HUES64 (cell line): ENCODE data around the gene EXOC6B.

Source experiments
- H3K27ac ChIP-seq: 2 replicates; pipeline ENCODE4 v1.7.0; 2013; ENCODE audit warnings: low read depth, low read length, inconsistent platforms
- H3K27me3 ChIP-seq: 2 replicates; pipeline ENCODE4 v1.6.1; 2013; ENCODE audit warnings: mild to moderate bottlenecking, low read length; ENCODE audit not compliant: insufficient read depth
- H3K36me3 ChIP-seq: 2 replicates; pipeline ENCODE4 v1.6.1; 2013; ENCODE audit warnings: mild to moderate bottlenecking, low read length; ENCODE audit not compliant: insufficient read depth
- H3K4me1 ChIP-seq: 2 replicates; pipeline ENCODE4 v1.6.1; 2013; ENCODE audit warnings: mild to moderate bottlenecking, low read length, moderate library complexity; ENCODE audit not compliant: insufficient read depth
- H3K4me3 ChIP-seq: 2 replicates; pipeline ENCODE4 v1.5.1; 2013; ENCODE audit warnings: mild to moderate bottlenecking, low read length, moderate library complexity
- H3K9ac ChIP-seq: 2 replicates; pipeline ENCODE4 v1.6.1; 2013; ENCODE audit warnings: mild to moderate bottlenecking, low read depth, low read length
- H3K9me3 ChIP-seq: 2 replicates; pipeline ENCODE4 v1.6.1; 2013; ENCODE audit warnings: low read depth, low read length; ENCODE audit not compliant: insufficient read depth
- WGBS: fragments of 150-250, 120-280 bp; methylation state at CpG from one replicate; pipeline ENCODE4 v1.1.7; 2013; ENCODE audit warnings: missing lambda C conversion rate; 5-methylcytosine and 5-hydroxymethylcytosine counted together

EXOC6B gene

DNA sequence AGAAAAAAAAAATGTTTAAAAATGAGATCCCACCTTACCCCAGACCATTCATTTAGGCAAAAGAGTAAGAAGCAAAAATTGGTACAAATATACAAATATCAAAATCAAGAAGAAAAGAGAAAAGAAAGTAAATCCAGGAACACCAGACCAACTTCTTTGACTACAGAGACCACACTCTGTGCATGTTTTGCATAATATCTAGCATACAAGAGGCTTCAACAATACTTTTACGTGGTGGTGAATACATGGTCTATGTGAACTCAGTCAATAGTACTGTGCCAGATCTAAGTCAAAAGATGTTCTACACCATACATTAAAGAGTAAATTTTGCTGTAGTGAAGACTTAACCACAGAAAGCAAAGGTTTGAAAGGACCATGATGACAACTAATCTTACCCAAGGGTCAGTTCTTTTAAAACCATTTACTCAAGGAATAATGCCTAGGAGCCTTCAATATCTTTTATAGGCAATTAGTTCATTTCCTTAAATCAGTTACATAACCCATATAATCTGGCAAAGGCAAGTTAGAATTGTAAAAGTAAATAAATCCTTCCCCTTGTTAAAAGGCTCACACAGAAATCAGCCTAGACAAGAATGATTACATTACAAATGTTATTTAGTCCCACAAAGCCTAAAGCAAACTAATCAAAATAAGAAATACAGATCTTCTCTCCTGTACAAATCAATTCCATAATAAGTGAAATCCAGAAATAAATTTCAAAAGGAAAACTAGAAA lies 115.2 kb downstream of the EXOC6B start:
- Histone ChIP-seq H3K4me3 (no peak overlapping the region), H3K27ac (no peak overlapping the region), H3K36me3 (no peaks in the 10 kb centered on the region), H3K27me3 (no peaks in the 10 kb centered on the region), H3K9me3 (no peaks in the 10 kb centered on the region), H3K9ac (no peak overlapping the region), H3K4me1 (no peaks in the 10 kb centered on the region)
- 100% methylated on average over 1 of the region's 1 CpG for WGBS

DNA sequence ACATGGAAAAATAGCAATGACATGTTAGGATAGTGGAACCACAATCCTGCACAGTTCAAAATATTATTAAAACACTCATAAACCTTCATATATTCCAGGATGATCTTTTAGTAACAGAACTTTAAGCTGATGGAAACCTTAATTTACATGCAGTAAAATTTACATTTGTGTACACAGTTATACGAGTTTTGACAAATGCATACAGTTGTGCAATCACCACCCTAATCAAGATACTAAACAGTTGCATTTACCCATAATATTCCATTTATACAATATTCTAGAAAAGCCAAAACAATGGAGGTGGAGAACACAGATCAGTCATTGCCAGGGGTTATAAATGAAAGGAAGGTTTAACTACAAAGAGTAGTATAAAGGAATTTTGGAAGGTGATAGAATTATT lies 117.6 kb downstream of the EXOC6B start:
- 100% methylated on average over 1 of the region's 1 CpG for WGBS
- Histone ChIP-seq H3K27me3 (no peaks in the 10 kb centered on the region), H3K9me3 (no peaks in the 10 kb centered on the region), H3K9ac (no peak overlapping the region), H3K4me1 (no peaks in the 10 kb centered on the region), H3K36me3 (no peaks in the 10 kb centered on the region), H3K4me3 (no peak overlapping the region), H3K27ac (no peak overlapping the region)

DNA sequence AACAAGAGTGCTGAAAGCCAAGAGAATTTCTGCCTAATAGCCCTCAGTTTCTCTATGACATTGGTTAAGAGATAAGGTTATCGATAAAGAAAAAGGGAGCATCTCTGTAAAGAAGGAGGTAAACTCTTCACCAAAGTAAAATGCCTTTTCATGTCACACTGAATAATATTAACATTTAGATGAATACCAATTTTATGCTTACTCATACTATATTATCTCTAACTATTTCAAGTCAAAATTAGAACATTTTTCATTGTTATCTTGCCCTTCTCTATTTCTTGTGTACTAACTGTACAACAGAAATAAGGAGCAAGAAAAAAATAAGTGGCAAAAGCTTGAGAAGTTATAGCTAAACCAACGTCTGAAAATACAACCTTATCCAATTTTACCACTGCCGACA lies 127.5 kb downstream of the EXOC6B start:
- 89% methylated on average over 3 of the region's 3 CpGs for WGBS
- H3K9ac ChIP-seq: no peak overlapping the region
- H3K4me3 ChIP-seq: no peak overlapping the region
- H3K27me3 ChIP-seq: no peaks in the 10 kb centered on the region
- H3K9me3 ChIP-seq: no peaks in the 10 kb centered on the region
- H3K36me3 ChIP-seq: no peaks in the 10 kb centered on the region
- H3K27ac ChIP-seq: no peak overlapping the region
- H3K4me1 ChIP-seq: peaks cover 10% of the 10 kb centered on the region

DNA sequence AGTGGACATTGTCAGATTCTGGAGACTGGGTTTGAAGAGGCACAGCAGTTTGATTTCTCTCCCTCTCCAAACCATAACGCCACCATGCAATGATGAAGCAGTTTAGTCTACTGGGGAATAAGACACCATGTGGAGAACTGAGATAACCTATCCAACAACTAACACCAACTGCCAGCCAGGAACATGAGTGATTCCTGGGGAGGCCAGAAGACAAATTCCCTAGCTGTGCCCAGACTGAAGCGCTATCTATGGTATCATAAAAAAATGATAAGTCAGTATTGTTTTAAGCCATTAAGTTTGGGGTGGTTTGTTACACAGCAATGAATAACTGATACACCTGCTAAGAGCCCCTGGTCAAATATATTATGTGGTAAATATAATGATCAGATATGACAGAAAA lies 129.3 kb downstream of the EXOC6B start:
- Histone ChIP-seq H3K4me3 (no peak overlapping the region), H3K27me3 (no peaks in the 10 kb centered on the region), H3K9me3 (no peaks in the 10 kb centered on the region), H3K9ac (no peak overlapping the region), H3K27ac (no peak overlapping the region), H3K36me3 (no peaks in the 10 kb centered on the region), H3K4me1 (peaks cover 10% of the 10 kb centered on the region)
- 98% methylated on average over 2 of the region's 2 CpGs for WGBS

DNA sequence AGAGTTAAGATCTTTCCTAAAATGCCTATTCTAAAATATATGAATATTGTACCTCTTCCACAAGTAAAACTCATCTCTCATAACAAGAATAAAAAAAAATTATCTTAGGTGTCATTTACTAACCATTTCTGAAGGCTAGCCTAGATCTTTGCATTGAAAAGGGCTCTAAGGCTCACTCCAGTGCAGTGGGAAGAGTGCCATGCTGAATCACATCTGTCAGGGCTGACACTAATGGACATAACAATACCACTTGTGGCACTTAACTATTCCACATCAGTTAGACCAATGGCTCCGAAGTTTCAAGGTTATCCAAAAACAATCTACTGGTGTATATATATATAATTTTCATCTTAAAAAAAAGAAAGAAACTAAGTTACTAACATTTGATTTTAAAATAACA lies 130.2 kb downstream of the EXOC6B start:
- Histone ChIP-seq H3K27me3 (no peaks in the 10 kb centered on the region), H3K9me3 (no peaks in the 10 kb centered on the region), H3K4me3 (no peak overlapping the region), H3K4me1 (peaks cover 10% of the 10 kb centered on the region), H3K27ac (no peak overlapping the region), H3K9ac (no peak overlapping the region), H3K36me3 (no peaks in the 10 kb centered on the region)
- no CpG with 5 or more reads among the region's 1 CpG for WGBS

DNA sequence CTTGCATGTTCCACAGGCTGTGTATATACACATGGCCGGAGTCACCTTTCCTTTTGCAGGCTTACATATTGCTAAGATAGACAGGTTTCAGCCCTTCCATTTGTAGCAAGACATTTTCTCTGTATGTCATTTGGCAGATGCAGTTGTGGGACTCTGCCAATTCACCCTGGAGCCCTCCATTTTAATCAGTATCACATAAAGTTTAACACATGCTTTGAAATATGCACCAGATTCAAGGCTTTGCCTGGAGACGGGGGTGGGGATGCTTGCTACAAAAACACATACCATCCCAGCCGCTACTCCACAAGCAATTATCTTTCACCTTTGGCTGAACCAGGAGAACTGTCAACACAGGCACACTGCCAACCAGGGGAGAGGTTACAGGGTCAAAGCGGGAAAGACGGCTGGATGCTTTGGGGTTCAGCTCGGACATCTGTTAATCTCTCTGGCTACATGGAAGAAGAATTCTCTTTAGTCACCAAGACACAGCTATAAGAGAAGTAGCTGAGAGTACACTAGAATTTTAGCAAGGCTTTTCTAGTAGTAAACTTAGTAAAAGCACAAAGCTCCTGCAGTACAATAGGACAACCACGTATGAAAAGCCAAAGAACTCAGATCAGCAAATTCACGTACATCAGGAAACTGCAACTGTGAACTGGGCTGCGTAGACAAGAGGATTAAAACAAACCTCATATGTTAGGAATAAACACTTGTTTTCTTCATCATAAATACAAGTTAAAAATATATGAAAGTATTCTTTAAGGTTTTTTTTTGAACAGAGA lies 130.9 kb downstream of the EXOC6B start:
- Histone ChIP-seq H3K9me3 (no peaks in the 10 kb centered on the region), H3K4me1 (peaks cover 10% of the 10 kb centered on the region), H3K27ac (no peak overlapping the region), H3K9ac (no peak overlapping the region), H3K36me3 (no peaks in the 10 kb centered on the region), H3K4me3 (no peak overlapping the region), H3K27me3 (no peaks in the 10 kb centered on the region)
- 75% methylated on average over 8 of the region's 9 CpGs for WGBS

DNA sequence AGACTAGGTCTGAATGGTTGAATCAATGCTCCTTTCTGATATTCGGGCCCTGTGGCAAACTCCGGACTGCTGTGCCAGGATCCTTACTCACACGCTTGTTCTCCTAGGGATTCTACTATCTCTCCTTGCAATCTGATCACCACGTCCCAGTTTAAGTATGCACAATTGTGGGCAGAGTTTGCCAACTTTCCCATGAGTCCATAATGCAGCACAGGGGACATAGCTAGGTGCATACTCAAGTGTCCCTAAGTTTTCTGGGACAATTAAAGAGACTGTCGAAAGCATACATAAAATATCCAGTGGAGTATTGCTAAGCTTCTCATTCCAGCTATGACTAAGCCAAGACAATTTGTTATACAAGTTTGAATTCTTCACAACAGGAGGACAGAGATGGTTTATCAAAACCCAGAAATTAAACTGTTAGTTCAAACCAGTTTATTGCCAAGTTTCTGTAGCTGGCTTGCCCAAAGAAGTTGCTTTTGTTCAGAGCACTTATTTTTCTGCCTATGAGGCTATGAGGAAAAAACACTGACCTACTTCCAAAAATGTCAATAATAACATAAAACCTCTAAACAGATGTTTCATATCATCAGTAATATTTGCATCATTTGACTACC lies 136.1 kb downstream of the EXOC6B start:
- H3K27ac ChIP-seq: no peak overlapping the region
- no peak overlapping the region for H3K9ac ChIP-seq
- H3K4me1 ChIP-seq: peaks cover 4% of the 10 kb centered on the region
- WGBS: 89% methylated on average over 5 of the region's 5 CpGs
- no peak overlapping the region for H3K4me3 ChIP-seq
- H3K9me3 ChIP-seq: no peaks in the 10 kb centered on the region
- no peaks in the 10 kb centered on the region for H3K27me3 ChIP-seq
- no peaks in the 10 kb centered on the region for H3K36me3 ChIP-seq

DNA sequence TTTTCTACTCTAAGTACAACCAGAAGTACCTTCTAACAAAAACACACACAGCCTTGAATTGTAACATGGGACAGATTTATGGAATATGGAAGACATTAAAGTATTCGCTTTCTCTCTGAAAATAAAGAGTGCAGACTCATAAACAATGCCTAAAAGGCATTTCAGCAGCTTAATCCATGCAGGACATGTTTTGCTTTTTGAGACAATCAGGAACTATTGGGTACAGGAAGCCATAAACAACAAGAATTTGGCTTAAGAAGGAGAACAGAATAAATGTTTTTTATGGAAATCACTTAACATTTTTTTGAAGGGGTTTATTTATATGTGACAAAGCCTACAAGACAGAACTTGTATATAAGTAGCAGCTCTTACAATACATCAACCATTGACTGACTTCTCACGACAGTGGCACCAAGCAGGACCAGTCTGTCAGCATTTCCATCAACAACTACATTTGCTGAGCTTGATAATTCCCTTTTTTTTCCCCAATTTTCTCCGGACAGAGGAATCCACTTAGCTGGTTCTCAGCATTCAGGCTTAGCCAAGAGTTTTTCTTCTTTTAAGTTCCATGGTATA lies 140.1 kb downstream of the EXOC6B start:
- H3K4me1 ChIP-seq: peaks cover 4% of the 10 kb centered on the region; the same call in 1 of the 2 replicates
- no peak overlapping the region for H3K27ac ChIP-seq
- H3K9me3 ChIP-seq: no peaks in the 10 kb centered on the region
- no peak overlapping the region for H3K9ac ChIP-seq
- H3K36me3 ChIP-seq: no peaks in the 10 kb centered on the region
- 93% methylated on average over 3 of the region's 3 CpGs for WGBS
- H3K27me3 ChIP-seq: no peaks in the 10 kb centered on the region
- no peak overlapping the region for H3K4me3 ChIP-seq

DNA sequence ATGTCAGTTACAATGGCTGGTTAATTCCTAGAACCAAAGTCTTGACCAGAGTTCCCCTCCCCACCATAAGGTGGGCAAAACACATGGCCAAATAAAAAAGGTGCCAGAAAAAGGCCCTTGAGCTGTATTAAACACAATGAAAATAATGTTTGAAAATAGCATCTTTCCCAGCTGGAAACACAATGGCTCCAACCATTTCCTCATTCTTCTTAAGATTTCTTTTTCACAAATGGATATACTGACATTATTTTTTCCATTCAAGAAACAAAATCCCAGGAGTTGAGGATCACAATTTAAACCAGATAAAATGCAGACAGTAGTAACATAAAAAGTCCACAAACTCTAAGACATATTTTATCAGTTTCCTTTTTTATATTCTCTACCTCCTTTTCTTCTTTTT lies 143.8 kb downstream of the EXOC6B start:
- H3K4me3 ChIP-seq: no peak overlapping the region
- H3K36me3 ChIP-seq: no peaks in the 10 kb centered on the region
- H3K4me1 ChIP-seq: peaks cover 4% of the 10 kb centered on the region; the same call in 1 of the 2 replicates
- no peaks in the 10 kb centered on the region for H3K27me3 ChIP-seq
- no peak overlapping the region for H3K9ac ChIP-seq
- no peaks in the 10 kb centered on the region for H3K9me3 ChIP-seq
- no peak overlapping the region for H3K27ac ChIP-seq

DNA sequence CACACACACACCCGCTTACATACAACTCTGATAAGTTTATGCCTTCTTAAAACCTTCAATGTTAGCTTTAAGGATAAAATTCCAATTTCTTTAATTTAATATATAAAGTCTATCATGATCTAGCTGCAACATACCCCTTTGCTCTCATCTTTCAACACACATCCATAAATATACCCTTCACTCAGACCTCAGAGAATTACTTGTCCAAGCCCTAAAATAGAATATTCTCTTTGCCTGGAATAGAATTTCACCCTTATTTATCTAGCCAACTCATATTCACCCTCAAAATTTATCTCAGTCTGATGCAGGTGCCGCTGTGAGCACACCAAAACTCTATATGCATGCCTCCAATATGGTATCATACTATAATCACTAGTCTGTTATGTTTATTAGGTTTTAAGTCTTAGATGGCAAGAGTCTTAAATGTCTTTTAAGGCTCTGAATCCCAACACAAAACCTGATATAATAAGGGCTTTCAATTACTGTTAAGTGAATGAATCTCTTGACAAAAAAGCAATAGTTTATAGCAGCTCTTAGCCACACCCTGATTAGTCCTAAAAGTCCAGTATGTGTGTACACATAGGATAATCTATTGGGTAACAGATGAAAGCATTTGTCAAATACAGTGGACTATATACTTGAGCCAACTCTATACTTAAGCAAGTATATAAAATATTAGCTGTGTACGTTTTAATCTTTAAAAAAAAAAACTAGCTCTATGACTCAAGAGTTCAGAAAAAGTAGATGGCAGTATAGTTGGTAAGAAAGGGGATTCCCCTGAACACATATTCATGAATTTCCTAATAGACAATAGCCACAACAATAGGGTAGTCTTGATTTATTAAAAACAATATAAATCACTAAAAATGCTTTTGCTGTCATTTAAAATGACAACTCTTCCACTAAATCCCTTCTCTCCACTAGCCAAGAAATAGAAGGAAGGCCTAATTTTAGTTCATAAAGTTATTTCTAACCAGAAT lies 144.5 kb downstream of the EXOC6B start:
- Histone ChIP-seq H3K4me3 (no peak overlapping the region), H3K9me3 (no peaks in the 10 kb centered on the region)
- WGBS: 92% methylated on average over 2 of the region's 3 CpGs

More for the DNA sequence above, 144.5 kb downstream of the EXOC6B start:
- no peak overlapping the region for H3K27ac ChIP-seq
- no peak overlapping the region for H3K9ac ChIP-seq
- H3K4me1 ChIP-seq: peaks cover 9% of the 10 kb centered on the region
- no peaks in the 10 kb centered on the region for H3K36me3 ChIP-seq
- H3K27me3 ChIP-seq: no peaks in the 10 kb centered on the region
